ENCODE results near the gene GCSH. TPM values are rescaled to one million over a fixed set of nuclear protein-coding genes. Genes with fewer than 3 reads are reported as not detected.

GCSH gene
- polyA plus RNA-seq, 1 of the 3 experiments (the other 2 are of a cell fraction): 20.7 TPM

DNA sequence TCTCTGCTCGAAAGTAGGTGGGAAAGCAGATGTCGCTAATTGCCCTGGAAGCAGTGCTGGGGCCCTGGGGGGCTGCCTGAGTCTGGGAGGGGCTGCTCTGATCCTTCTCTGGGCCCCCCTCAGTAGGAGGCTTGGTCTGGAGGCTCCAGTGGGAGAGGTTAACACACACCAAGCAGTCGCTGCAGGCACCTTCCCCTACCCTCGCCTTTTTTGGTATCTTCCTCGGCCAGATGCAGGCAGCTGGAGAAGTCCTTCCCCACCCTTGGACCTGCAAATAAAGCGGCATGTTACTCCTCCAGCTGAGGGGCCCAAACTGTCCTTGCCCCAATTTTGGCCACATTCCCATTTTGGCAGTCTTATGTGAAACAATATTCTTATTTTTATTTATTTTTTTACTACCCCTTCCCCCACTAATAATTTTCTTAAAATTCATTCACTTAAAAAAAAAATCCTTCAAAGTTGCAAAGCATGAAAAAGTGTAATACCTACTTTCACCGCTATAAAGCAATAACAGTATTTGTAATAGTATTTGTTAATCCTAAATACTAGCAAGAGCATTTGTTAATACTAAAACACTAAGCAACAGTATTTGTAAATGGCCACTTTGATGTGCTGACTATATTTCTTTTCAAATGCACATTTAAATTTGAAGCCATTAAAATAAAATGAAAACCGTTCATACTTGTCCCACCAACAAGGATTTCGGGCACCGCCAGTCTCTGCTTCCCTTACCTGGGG lies 34.2 kb downstream of the GCSH start:
- DNase-seq: no peak
- Histone ChIP-seq H3K9me3 (no peaks in the 10 kb centered on the region), H3K27ac (ENCODE audit: low read depth in 2 of 2, low read length in 1 of 2) (no peak overlapping the region), H3K36me3 (replicated peaks in 1 of 2; ENCODE audit: control insufficient read depth in 1 of 2, insufficient read depth in 2 of 2, low read length in 1 of 2) (no peaks in the 10 kb centered on the region), H3F3A (replicated peaks; ENCODE audit: insufficient read depth) (no peaks in the 10 kb centered on the region), H3K4me3 (ENCODE audit: low read depth in 2 of 2, low read length in 1 of 2) (no peak overlapping the region), H3K4me2 (no peak overlapping the region), H3K4me1 (ENCODE audit: control insufficient read depth in 1 of 2, insufficient read depth in 2 of 2, low read depth in 1 of 2, low read length in 1 of 2) (no peaks in the 10 kb centered on the region), H3K9ac (no peak overlapping the region), H2AFZ (ENCODE audit: low read depth) (no peak overlapping the region), H3K9me2 (no peaks in the 10 kb centered on the region), H3K27me3 (ENCODE audit: insufficient read depth) (no peaks in the 10 kb centered on the region), H4K20me1 (ENCODE audit: insufficient read depth) (no peaks in the 10 kb centered on the region), H3K79me2 (ENCODE audit: insufficient read depth) (no peaks in the 10 kb centered on the region)
- TF ChIP-seq FOXM1 (IDR thresholded peaks at IDR 0.05; ENCODE audit: low read depth) (no peak), YY1 (IDR thresholded peaks at IDR 0.05; ENCODE audit: low read depth) (no peak), SIN3A (IDR thresholded peaks at IDR 0.05; ENCODE audit: borderline replicate concordance, low read depth, low read length) (no peak), RXRA (IDR thresholded peaks at IDR 0.05; ENCODE audit: borderline replicate concordance, low read depth) (no peak), EZH2phosphoT487 (IDR thresholded peaks at IDR 0.05; ENCODE audit: borderline replicate concordance, low read depth) (no peak), FOSL2 (IDR thresholded peaks at IDR 0.05; ENCODE audit: borderline replicate concordance, low read depth) (no peak), NFIC (IDR thresholded peaks at IDR 0.05; ENCODE audit: borderline replicate concordance) (no peak), TAF1 (IDR thresholded peaks at IDR 0.05; ENCODE audit: borderline replicate concordance, low read depth, low read length) (no peak)
- TF ChIP-seq, protein P1, sequence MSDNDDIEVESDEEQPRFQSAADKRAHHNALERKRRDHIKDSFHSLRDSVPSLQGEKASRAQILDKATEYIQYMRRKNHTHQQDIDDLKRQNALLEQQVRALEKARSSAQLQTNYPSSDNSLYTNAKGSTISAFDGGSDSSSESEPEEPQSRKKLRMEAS (IDR thresholded peaks at IDR 0.05; ENCODE audit: low read depth): no peak
- TF ChIP-seq, protein P2, sequence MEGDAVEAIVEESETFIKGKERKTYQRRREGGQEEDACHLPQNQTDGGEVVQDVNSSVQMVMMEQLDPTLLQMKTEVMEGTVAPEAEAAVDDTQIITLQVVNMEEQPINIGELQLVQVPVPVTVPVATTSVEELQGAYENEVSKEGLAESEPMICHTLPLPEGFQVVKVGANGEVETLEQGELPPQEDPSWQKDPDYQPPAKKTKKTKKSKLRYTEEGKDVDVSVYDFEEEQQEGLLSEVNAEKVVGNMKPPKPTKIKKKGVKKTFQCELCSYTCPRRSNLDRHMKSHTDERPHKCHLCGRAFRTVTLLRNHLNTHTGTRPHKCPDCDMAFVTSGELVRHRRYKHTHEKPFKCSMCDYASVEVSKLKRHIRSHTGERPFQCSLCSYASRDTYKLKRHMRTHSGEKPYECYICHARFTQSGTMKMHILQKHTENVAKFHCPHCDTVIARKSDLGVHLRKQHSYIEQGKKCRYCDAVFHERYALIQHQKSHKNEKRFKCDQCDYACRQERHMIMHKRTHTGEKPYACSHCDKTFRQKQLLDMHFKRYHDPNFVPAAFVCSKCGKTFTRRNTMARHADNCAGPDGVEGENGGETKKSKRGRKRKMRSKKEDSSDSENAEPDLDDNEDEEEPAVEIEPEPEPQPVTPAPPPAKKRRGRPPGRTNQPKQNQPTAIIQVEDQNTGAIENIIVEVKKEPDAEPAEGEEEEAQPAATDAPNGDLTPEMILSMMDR (IDR thresholded peaks at IDR 0.05): no peak
- TF ChIP-seq, protein P3, sequence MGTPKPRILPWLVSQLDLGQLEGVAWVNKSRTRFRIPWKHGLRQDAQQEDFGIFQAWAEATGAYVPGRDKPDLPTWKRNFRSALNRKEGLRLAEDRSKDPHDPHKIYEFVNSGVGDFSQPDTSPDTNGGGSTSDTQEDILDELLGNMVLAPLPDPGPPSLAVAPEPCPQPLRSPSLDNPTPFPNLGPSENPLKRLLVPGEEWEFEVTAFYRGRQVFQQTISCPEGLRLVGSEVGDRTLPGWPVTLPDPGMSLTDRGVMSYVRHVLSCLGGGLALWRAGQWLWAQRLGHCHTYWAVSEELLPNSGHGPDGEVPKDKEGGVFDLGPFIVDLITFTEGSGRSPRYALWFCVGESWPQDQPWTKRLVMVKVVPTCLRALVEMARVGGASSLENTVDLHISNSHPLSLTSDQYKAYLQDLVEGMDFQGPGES (IDR thresholded peaks at IDR 0.05; ENCODE audit: low read depth, low read length): no peak
- 91% methylated on average over 9 of the region's 10 CpGs for WGBS (ENCODE audit: low lambda C conversion rate)
- ChIA-PET CTCF (no interaction called here), POLR2A (no interaction called here)

DNA sequence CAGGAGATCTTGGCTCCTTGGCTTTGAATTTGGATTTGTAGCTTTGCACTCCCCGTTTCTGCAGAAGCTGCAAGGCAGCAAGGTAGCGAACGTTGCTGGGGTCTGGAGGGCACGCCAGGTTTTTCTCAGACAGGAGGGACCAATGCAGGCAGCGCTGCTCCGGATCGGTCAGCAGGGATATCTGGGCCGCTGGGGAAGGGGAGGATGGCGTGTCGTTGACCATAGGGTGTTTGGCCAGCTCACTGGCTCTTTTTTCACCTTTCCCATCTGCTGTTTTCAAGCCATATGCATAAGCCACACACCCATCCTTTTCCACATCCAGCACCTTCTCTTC lies 34.9 kb downstream of the GCSH start:
- Histone ChIP-seq H3K36me3 (replicated peaks in 1 of 2; ENCODE audit: control insufficient read depth in 1 of 2, insufficient read depth in 2 of 2, low read length in 1 of 2) (no peaks in the 10 kb centered on the region), H3K4me1 (ENCODE audit: control insufficient read depth in 1 of 2, insufficient read depth in 2 of 2, low read depth in 1 of 2, low read length in 1 of 2) (no peaks in the 10 kb centered on the region), H3K4me3 (ENCODE audit: low read depth in 2 of 2, low read length in 1 of 2) (no peak overlapping the region), H3K9ac (no peak overlapping the region), H2AFZ (ENCODE audit: low read depth) (no peak overlapping the region), H3K27ac (ENCODE audit: low read depth in 2 of 2, low read length in 1 of 2) (no peak overlapping the region), H4K20me1 (ENCODE audit: insufficient read depth) (no peaks in the 10 kb centered on the region), H3F3A (replicated peaks; ENCODE audit: insufficient read depth) (no peaks in the 10 kb centered on the region), H3K9me3 (no peaks in the 10 kb centered on the region), H3K4me2 (no peak overlapping the region), H3K79me2 (ENCODE audit: insufficient read depth) (no peaks in the 10 kb centered on the region), H3K27me3 (ENCODE audit: insufficient read depth) (no peaks in the 10 kb centered on the region), H3K9me2 (no peaks in the 10 kb centered on the region)
- WGBS (ENCODE audit: low lambda C conversion rate): 87% methylated on average over 10 of the region's 10 CpGs
- POLR2A ChIA-PET: no interaction called here
- CTCF ChIA-PET: no interaction called here
- no peak for TF ChIP-seq TCF12 (IDR thresholded peaks at IDR 0.05)
- TF ChIP-seq POLR2AphosphoS5 (IDR thresholded peaks at IDR 0.05; ENCODE audit: low read depth, low read length): no peak
- TF ChIP-seq GATA2 (CRISPR knock-in tag; IDR thresholded peaks at IDR 0.05): no peak
- TF ChIP-seq FOSL2 (IDR thresholded peaks at IDR 0.05; ENCODE audit: borderline replicate concordance, low read depth): no peak
- TF ChIP-seq ELF1 (IDR thresholded peaks at IDR 0.05): no peak
- TF ChIP-seq NFIC (IDR thresholded peaks at IDR 0.05; ENCODE audit: borderline replicate concordance): no peak
- TF ChIP-seq RFX5 (IDR thresholded peaks at IDR 0.05; ENCODE audit: low read length): no peak
- TF ChIP-seq, protein P4, sequence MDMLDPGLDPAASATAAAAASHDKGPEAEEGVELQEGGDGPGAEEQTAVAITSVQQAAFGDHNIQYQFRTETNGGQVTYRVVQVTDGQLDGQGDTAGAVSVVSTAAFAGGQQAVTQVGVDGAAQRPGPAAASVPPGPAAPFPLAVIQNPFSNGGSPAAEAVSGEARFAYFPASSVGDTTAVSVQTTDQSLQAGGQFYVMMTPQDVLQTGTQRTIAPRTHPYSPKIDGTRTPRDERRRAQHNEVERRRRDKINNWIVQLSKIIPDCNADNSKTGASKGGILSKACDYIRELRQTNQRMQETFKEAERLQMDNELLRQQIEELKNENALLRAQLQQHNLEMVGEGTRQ (IDR thresholded peaks at IDR 0.05; ENCODE audit: borderline replicate concordance, low read depth, low read length): no peak
- TF ChIP-seq FOXM1 (IDR thresholded peaks at IDR 0.05; ENCODE audit: low read depth): no peak
- TF ChIP-seq GABPA (IDR thresholded peaks at IDR 0.05; ENCODE audit: low read depth): no peak
- no peak for TF ChIP-seq YY1 (IDR thresholded peaks at IDR 0.05; ENCODE audit: low read depth)
- DNase-seq: no peak

Data from SK-N-SH (cell line).